ENCODE results near the gene SATB2.

The SATB2 gene

DNA sequence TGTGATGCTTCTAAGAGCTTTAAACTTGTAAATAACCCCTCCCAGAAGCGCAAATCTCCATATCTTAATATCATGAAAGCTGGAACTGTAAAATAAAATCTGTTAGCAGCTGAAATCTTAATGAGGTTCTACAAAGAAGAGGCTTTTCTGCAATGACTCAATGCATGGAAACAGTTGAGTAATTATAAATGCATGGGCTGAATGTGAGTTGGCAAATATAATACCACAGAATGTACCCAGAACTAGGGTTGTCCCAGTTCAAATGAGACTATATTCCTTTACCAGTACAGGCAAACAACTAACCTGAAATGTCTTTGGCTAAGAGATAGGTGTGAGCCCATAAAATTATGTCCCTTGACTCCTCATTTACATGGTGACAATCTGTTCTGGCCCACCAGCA lies 52.9 kb downstream of the SATB2 start:
- DNase-seq, result no peak

DNA sequence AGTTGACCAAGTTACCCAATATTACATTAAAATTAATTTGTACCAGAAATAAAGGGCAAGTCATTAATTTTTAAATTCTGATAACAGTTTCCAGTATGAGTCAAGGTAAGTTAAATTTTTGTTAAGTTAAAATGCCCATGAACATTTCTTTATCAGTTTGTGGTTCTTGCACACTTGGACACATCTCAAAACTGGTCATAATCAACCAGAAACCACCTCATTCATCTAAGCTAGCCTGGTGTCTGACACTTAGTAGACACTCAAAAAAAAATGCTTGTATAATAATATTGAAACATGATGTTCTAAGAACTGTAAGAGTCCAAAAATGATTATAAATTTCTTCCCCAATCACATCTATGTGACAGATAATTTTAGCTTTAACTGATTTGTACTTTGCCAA lies 62.4 kb downstream of the SATB2 start:
- DNase-seq, result no peak

DNA sequence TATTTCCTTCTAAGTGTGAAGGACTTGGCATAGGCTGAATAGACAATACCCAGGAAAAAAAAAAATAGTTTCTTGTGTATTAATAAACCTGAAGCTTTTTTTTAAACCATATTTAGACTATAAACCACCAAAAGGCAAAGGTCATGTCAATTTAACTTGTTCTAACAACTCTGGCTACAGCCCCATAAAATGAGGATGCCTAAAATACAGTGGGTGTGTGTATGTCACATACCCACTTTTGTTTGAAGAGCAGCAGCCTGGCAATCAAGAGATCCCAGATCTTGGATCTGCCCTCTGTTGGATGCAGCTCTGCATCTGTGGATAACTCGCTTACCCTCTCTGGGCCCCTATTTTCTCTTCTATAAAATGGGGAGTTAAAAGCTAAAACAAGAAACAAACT lies 65.4 kb downstream of the SATB2 start:
- DNase-seq, result no peak

DNA sequence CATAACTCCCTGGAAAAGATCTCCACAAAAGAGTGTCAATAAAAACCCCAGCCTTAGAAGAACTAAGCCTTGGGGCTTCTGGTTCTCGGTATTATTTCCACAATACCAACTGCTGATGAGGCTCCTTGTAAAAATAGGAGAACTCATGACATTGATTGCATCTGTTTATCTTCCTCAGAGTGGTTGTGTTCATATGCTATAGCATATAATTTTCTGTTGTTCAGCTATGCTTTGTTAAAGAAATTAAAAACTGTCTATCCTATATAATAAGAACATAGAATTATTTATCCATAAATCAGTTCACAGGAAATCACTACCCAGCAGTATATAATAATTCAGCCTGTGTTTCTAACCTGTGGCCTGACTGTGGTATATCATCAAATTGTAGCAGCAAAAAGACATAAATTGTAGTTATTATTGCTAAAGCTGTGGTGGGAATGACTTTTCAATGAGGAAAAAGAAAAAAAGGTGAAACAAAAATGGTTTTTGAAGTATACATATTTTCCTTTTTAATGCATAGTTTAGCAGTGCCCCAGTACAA lies 68.9 kb downstream of the SATB2 start:
- no peak for DNase-seq

DNA sequence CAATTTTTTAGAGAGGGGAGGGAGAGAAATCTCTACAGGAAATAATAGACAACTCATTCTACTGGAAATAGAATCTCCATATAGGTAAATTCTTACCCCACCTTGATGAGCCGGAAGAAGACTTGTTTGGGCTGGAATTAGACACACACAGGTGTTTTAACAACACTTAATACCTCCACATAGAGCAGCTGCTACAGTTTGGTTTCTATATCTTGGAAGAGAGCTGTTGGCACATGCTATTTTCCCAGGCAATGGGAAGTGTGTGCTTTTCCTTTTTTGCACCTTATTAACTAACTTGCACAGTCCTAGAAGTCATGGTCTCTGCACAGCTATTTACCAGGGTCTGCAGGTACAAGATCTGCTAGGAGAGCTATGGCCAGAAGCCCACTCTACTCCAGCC lies 73.7 kb downstream of the SATB2 start:
- no peak for DNase-seq

DNA sequence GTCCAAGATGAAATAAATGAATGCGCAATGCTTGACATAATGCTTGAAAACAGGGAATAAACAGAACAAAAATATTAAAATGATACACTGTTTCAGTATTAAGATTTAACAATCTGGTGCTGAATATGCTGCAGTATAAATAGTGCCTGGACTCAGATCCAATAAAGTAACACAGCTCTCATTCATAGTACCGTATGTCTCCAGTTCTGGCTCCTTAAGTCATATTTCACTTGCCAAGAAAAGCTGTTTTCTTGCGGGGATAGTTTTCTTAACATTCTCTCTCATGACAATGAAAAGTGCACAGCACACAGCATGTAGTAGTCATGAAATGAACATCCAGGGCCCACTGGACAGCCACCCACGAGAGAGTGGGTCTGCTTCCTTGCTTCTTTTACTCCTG lies 74.7 kb downstream of the SATB2 start:
- no peak for DNase-seq

DNA sequence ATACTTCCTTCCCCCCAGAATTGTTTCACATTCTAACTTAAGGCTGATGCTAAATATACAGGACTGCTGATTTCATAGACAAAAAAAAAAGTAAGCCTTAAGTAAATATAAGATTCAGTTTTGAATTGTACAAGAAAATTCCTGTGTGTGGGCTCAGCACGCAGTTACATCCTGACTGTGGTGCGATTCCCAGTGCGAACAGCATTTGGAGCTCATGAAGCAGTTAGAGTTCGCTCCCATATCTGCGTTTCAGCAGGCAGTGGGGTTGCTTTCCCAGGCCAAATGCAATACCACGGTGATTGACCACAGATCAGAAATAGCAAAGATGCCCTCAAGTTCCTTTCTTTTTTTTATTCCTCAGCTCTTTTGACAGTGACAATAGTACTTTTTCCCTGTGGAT lies 75.6 kb downstream of the SATB2 start:
- no peak for DNase-seq

DNA sequence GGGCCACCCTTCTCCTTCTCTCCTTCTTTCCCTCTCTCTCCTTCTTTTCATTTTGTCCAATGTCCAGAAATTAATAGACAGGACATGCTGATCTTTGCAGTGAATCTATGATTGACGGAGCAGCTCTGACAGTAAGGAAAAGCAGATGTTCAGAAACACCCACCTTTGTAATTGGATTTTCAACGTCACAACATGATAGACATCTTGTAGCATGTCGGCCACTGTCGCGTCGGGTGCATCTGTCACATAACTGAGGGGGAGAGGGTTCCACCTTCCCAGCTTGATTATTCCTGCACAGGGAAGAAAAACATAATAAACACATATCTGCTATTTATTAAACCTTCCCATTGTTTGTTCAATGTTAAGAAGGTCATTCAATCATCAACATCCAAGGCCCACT lies 76.2 kb downstream of the SATB2 start:
- DNase-seq, result no peak

DNA sequence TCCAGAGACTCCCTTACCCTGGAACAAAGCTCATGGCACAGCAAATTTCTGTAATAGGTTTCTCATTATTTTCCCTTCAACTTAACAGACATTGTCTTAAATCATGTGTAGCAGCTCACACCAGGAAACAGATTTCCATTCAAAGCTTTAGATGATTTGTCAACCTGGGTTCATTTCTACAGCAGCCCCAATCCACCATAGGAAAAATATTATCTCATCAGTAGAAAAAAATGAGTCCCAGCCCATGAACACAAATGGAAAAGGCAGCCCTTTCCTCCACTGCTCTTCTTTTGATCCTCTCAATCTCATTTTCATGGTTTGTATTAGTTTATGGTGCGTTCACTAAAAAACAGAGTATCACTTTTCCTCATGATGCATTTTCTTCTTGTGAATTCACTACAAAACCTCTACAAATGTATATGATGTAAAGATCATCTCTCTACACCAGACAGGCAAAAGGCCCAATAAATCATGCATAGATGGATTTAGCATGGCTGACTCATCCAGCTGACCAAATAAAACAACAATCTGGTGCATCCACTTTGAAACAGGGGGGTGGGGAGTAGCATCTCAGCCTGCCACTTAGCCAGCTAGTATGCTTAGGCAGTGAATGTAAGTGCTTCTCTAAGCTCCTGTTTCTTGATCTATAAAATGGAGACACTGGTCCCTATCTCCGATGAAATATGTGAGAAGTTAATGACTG lies 78.6 kb downstream of the SATB2 start:
- DNase-seq, result no peak

DNA sequence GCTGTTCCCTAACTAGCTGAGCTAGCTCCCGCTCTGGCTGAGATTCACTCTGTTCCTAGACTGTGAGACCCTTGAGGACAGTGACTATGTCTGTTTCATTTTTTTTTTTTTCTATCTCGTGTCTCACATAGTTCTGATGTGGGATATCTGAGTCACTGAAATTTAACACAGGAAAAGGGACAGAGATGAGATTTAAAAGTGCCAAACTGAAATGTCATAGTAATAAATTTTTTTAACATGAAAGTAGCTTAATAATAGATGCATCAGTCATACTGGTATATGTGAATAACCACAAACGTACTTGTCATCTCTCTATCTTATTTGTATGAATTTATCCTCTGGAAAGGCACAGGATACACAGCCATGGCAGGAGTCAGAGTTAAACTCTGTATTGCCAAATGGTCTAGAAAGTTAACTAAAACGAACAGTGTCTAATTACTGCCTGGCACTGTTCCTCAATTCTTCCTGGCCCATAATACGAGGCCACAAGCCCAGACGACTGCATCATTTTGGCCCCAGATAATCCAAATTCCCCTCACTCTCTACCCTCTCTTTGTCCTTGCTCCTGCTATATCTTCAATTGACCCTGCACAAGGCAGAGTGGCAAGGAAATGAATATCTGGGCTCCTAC lies 87.5 kb downstream of the SATB2 start:
- no peak for DNase-seq

DNA sequence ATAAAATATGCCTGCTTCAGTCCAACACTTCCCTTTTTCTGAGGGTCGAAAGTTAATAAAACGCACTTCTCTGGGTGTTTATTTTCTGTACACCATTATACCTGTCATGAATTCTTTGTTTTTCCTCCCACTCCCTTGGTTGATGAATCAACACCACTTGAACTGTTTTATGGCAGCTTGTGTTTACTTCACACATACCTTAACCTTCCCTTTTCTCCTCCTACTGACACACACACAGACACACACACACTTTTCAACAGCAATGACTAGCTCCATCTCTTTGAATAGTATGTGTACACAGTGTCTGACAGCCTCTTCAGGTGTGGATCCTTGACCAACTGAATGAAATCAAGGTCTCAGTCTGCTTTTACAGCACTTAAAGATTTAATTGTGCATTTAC lies 91.3 kb downstream of the SATB2 start:
- DNase-seq, result no peak

DNA sequence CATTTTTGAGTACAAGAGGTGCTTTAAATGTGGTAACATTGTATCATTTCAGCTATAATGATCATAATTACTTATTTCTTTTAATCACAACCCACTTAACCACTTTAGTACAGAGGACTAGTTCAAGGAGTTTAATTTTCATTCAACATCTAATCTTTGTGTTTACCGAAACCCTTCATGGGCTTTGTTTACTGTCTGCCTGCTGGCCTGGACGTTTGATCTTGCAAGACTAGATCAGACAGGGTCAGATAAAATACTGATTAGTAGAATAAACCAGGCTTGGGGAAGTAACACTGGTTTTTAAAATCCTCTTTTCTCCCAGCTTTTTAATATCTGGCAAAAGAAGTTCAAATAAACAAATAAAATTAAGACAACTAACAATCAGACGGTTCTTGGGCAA lies 93.6 kb downstream of the SATB2 start:
- no peak for DNase-seq

DNA sequence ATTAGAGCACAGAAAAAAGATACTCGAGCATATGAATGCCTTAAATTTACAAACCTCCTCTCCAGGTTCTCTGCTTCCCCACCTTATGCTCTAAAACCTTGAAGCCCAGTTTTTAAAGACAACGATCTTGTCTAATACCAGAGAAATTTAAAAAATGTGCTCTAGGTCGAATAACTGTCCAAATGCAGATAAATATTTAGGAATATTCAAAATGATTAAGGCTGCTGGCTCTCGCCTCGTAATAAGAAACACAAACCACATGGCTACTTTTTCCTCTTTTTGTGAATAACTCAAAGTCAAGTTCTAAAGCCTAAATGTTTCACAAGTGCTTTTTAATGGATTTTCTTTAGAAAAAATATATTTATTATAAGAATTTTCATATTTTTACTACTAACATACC lies 101.3 kb downstream of the SATB2 start:
- no peak for DNase-seq

DNA sequence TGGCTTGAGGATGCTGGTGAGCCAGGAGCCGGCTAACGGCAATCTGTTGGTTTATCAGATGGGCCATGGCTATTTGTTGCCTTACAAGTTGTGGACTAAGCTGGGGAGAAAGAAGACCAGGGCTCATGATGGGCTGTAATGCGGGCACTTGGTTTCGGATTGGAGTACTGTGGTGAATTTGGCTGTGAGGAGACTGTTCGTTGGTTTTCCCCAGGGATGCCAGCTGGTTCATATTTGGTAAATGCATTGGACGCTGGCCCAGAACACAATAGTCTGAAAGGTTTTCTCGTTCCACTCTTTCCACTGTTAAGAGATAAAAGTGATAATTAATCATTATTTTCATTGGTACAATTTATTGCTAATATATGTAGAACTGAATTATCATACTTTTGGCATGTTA lies 108.9 kb downstream of the SATB2 start:
- DNase-seq, result no peak

DNA sequence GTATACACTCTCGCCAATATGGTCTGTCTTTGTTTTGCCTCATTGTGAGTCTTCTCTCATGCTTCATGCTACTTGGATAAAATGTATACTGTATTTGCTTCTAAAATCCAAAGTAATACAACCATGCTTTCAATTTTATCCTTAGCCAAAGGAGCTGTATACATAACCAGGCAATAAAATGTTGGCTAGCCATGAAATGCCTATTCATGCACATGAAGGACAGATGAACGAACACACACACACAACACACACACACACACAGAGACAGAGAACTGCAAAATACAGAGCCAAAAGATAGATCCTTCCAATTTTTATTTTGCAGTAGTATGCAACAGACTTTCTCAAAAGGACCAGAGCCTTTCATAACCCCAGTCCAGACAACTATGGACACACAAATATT lies 113.7 kb downstream of the SATB2 start:
- no peak for DNase-seq

DNA sequence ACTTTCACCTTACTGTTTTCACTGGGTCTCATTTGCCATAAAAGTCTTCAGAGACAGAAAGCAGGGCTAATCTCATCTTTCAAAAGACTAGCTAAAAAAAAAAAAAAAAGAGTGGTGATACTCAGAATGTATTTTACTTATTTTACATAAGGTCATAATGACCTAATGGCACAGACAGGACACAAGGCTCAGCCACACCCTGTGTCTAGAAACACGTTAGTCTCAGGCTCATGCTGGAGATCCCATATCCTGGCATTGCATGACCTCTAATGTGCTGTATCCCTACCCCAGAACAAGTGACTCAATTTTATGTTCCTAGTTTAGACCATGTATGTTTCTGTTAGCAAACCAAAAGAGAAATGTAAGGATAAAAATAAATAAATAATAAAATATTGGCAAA lies 115.4 kb downstream of the SATB2 start:
- DNase-seq, result no peak

DNA sequence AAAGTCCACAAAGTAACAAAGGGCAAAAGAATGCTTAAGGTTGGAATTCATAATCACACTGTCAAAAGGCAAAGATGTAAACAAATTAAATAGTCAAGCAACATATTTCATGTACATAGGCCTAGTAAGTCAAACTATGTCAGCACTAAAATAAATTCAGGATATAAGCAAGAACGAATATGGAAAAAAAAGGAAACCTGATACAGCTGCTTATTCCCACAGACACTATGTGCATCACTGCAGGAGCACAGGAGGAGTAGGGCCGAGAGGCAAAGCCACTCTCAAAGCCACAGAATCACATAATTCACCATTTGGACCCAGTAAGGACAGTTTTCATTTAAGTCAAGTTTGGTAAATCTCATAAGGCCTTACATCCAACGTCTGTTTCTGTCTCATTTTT lies 116.6 kb downstream of the SATB2 start:
- no peak for DNase-seq

DNA sequence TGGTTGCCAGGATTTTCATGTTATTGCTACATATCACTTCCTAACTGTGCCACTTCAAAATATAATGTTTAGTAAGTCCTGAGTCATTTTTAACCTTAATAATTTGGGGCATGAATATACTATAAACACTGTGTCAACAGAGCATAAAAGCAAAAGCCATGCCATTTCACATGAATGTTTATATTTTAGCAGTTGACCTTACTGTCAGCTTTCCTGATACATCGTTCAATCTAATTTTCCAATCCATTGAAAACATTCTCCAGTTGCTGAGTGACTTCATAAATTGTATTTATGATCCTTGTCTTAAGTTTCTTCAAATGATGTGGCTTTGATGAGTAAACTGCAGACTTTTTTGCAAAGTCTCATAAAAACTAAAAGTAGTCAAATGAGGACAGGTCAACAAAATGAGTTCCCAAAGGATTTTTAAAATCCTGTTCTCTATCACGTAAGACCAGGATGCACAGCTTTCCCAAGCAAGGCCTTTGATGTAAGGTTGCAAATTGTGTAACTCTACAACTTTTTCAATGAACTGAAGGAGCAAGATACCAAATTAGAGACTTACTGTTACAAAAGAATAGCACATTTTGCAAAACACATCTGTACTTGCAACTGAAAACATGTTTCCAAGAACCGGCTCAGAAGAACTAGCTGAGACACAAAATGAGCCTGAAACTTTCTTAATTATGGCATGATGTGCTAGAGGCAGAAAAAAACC lies 117.7 kb downstream of the SATB2 start:
- DNase-seq, result no peak

DNA sequence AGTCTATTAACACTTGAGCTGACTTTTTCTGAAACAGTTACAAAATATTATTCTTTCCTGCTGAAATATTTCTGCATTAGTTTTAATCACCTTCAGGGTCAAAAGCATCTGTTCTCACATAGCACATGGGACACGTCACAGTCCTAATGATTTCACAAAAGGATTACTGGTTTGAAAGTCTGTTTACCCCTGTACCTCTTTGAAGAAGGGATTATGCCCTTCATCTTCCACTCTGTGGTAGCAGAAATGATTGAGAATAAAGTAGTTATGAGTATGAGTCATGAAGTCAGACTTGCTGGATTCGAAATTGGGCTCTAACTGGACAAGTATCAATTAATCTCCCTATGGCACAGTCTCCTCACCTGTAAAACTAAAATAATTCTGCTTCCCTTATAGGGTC lies 121.2 kb downstream of the SATB2 start:
- no peak for DNase-seq

DNA sequence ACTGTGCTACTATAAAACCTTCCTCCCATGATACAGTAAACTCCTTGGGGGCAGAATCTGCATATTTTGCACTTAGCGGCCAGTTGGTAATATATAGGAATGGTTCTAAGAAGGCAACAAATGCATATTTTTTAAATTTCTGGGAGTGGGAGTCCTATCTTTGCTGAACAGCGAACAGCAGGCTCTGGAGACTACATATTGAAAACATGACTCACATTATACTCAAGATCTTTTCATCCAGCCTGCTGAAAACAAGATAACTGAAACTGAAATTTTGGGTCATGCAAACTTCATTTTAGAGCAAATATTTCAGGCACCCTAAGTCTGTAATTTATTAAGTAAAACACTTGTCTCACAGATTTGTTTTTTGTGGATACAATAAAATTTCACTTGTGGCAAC lies 122.2 kb downstream of the SATB2 start:
- DNase-seq, result no peak

DNA sequence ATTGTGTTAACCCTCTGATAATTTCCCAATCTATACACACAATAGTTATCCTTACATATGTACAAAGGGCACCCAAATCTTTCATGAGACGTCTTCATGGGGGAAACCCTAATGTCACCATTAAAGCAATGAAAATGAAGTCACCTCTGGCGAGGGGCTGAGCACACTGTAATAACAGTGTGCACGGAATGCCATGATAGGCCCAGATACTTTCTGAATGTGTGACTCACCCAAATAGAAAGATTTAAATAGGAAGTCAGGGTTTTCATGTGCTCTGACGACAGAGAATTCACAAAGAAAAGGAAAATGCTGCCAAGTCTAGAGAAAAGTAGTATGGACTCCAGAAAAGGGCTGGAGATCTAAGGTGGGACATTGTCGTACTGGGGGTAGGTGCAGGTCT lies 128.3 kb downstream of the SATB2 start:
- no peak for DNase-seq

DNA sequence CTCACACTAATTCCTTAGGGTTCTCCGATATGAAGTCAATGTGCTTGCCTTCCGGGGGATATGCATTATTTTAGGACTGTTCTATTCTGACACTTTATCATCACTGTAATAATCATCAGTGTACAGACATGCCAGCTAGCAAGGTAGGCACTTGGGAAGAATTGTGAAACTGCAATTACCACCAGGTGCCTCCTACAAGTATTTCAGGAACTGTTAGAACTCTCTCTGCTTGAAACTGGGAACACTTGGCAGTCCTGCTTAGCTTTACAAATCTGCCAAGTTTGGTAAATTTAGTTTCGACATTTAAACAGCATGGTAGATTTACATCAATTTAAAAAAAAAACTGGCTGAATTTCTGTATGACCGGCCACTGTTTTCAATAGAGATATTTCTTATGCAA lies 128.7 kb downstream of the SATB2 start:
- no peak for DNase-seq

DNA sequence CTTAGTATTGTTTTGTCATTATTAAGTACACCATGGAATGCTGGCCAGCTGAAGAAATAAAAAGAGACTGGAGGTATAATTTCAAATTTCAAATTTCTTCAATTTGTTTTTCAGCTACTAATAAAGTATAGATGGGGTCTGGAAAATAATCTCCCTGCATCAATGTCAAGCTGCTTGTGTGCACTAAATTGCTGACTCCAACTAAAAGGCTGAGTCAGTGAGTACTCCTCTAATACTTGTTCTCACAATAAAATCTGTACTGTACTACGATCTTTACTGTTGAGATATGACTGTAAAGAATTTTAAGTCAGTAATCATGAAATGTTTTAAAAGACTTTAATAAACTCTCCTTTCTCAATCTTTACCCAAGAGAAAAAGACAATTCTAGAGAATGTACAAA lies 131.9 kb downstream of the SATB2 start:
- no peak for DNase-seq

DNA sequence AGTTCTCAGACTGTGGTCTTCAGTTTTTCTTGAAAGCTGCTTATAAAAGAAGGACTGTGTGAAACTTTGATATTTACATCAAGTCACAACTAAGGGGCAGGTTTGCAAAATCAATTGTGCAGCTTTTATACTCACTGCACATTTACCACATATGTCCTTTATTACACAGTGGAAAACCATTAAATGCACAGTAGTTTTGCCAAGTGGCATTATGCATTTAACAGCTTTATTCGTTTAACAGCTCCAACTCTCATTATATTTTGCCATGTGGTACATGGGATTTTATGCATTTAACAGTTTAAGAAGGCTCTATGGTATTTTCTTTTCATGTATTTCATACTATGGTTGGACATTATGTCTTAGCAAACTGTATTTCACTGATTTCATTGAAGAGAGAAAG lies 135.6 kb downstream of the SATB2 start:
- no peak for DNase-seq

Measured in stimulated activated naive CD4-positive, alpha-beta T cell (primary cell).